H7 (cell line): ENCODE measurements around the gene DIP2C. TPM values are rescaled to one million over a fixed set of nuclear protein-coding genes. Genes with fewer than 3 reads are reported as not detected.
"Not testable (repeated sequence)": the region's sequence is repeated elsewhere in the genome, so short reads cannot be mapped to it uniquely, and the experiment has no call there.

Experiments used
- DNase-seq: peaks from one replicate; pipeline ENCODE4 v3.0.0; 2012
- H3K27me3 ChIP-seq: 2 replicates; pipeline ENCODE4 v1.6.0; 2011; ENCODE audit warnings: mild to moderate bottlenecking, low read length; ENCODE audit not compliant: control insufficient read depth, insufficient read depth
- H3K36me3 ChIP-seq: replicated peaks from 2 replicates; pipeline ENCODE4 v1.5.1; 2011; ENCODE audit warnings: low read length; ENCODE audit not compliant: control insufficient read depth, insufficient read depth
- H3K4me3 ChIP-seq: 2 replicates; pipeline ENCODE4 v1.5.1; 2011; ENCODE audit warnings: low read depth, mild to moderate bottlenecking, control low read depth, low read length, moderate library complexity; ENCODE audit not compliant: insufficient read depth
- total RNA-seq: library from RNA; depleted of rRNA; stranded (reverse); fragments of >200 nt; shearing (Covaris generic); gene quantifications from 2 replicates; pipeline ENCODE4 v1.2.3, GENCODE V29; 2014

The DIP2C gene
- total RNA-seq, 1 experiment from 2014 or later: 4.8 TPM

GRCh38 chr10:597976-598375, 91.5 kb downstream of the DIP2C start:
- Histone ChIP-seq H3K27me3 (no peaks in the 10 kb centered on the region), H3K4me3 (no peak overlapping the region), H3K36me3 (no peaks in the 10 kb centered on the region)
- DNase-seq: no peak

GRCh38 chr10:596725-597345, 92.6 kb downstream of the DIP2C start:
- no peak for DNase-seq
- H3K27me3 ChIP-seq: no peaks in the 10 kb centered on the region
- H3K36me3 ChIP-seq: no peaks in the 10 kb centered on the region
- no peak overlapping the region for H3K4me3 ChIP-seq

GRCh38 chr10:596131-596530, 93.3 kb downstream of the DIP2C start:
- H3K27me3 ChIP-seq, H3K36me3 ChIP-seq, DNase-seq, H3K4me3 ChIP-seq: not testable (repeated sequence)

- H3K36me3 ChIP-seq: no peaks in the 10 kb centered on the region
- DNase-seq: no peak
- H3K27me3 ChIP-seq: no peaks in the 10 kb centered on the region
- no peak overlapping the region for H3K4me3 ChIP-seq
Measured at GRCh38 chr10:595473-595872, 94.0 kb downstream of the DIP2C start.

GRCh38 chr10:594584-595270, 94.7 kb downstream of the DIP2C start:
- Histone ChIP-seq H3K27me3 (no peaks in the 10 kb centered on the region), H3K4me3 (no peak overlapping the region), H3K36me3 (no peaks in the 10 kb centered on the region)
- no peak for DNase-seq

GRCh38 chr10:593901-594457, 95.5 kb downstream of the DIP2C start:
- Histone ChIP-seq H3K27me3 (no peaks in the 10 kb centered on the region), H3K36me3 (no peaks in the 10 kb centered on the region), H3K4me3 (no peak overlapping the region)
- no peak for DNase-seq

GRCh38 chr10:593421-593820, 96.0 kb downstream of the DIP2C start:
- H3K4me3 ChIP-seq: no peak overlapping the region
- no peaks in the 10 kb centered on the region for H3K27me3 ChIP-seq
- no peaks in the 10 kb centered on the region for H3K36me3 ChIP-seq
- DNase-seq: no peak

- DNase-seq: no peak
- no peaks in the 10 kb centered on the region for H3K27me3 ChIP-seq
- no peak overlapping the region for H3K4me3 ChIP-seq
- H3K36me3 ChIP-seq: no peaks in the 10 kb centered on the region
Measured at GRCh38 chr10:593016-593415, 96.5 kb downstream of the DIP2C start.

- no peaks in the 10 kb centered on the region for H3K27me3 ChIP-seq
- DNase-seq: peak; percentile 63
- no peaks in the 10 kb centered on the region for H3K36me3 ChIP-seq
- H3K4me3 ChIP-seq: no peak overlapping the region
Measured at GRCh38 chr10:591646-592045, 97.8 kb downstream of the DIP2C start.

GRCh38 chr10:590721-591120, 98.7 kb downstream of the DIP2C start:
- Histone ChIP-seq H3K27me3 (no peaks in the 10 kb centered on the region), H3K36me3 (no peaks in the 10 kb centered on the region)
- DNase-seq: no peak

GRCh38 chr10:589961-590680, 99.3 kb downstream of the DIP2C start:
- DNase-seq: no peak
- Histone ChIP-seq H3K27me3 (no peaks in the 10 kb centered on the region), H3K4me3 (no peak overlapping the region), H3K36me3 (no peaks in the 10 kb centered on the region)

More at GRCh38 chr10:590721-591120, 98.7 kb downstream of the DIP2C start:
- no peak overlapping the region for H3K4me3 ChIP-seq

- H3K27me3 ChIP-seq: no peaks in the 10 kb centered on the region
- DNase-seq: peak; percentile 49
- H3K36me3 ChIP-seq: no peaks in the 10 kb centered on the region
Measured at GRCh38 chr10:588246-589165, 101.0 kb downstream of the DIP2C start.

GRCh38 chr10:586716-587115, 102.8 kb downstream of the DIP2C start:
- no peak for DNase-seq
- no peak overlapping the region for H3K4me3 ChIP-seq

More at GRCh38 chr10:588246-589165, 101.0 kb downstream of the DIP2C start:
- no peak overlapping the region for H3K4me3 ChIP-seq

GRCh38 chr10:586151-586550, 103.3 kb downstream of the DIP2C start:
- Histone ChIP-seq H3K27me3 (no peaks in the 10 kb centered on the region), H3K4me3 (no peak overlapping the region), H3K36me3 (no peaks in the 10 kb centered on the region)
- peak; percentile 24 for DNase-seq

More at GRCh38 chr10:586716-587115, 102.8 kb downstream of the DIP2C start:
- no peaks in the 10 kb centered on the region for H3K27me3 ChIP-seq
- H3K36me3 ChIP-seq: no peaks in the 10 kb centered on the region
